ENCODE results near the gene MAP3K13.

- TF ChIP-seq ELK1 (IDR thresholded peaks at IDR 0.05; ENCODE audit: low read depth, low read length) (no peak), EP300 (IDR thresholded peaks at IDR 0.05; ENCODE audit: borderline replicate concordance in 1 of 2, control insufficient read depth in 1 of 2, low read depth in 2 of 2, low read length in 2 of 2) (no peak), POLR2A (IDR thresholded peaks at IDR 0.05; ENCODE audit: low read depth, low read length) (no peak)
Observed at GRCh38 chr3:185528532-185528931, 165.6 kb downstream of the MAP3K13 start.

Data from GM12878 (cell line).